HCT116 (cell line): Measurements from ENCODE around the gene ORMDL2. TPM values are rescaled to one million over a fixed set of nuclear protein-coding genes. Genes with fewer than 3 reads are reported as not detected.

Experiments used
- ATAC-seq: fragments of 200-7000 bp; cut with Tn5 transposase; 2 replicates; pipeline ENCODE4 v1.9.1; 2020; ENCODE audit warnings: mild to moderate bottlenecking, moderate library complexity
- BruUV-seq: library from RNA; stranded (reverse); fragments of 400-500 nt; replicated peaks from 2 replicates; lab custom pipeline; 2021; lab: Mats Ljungman, UMichigan
- CTCF ChIA-PET: fragments of 300-600 bp; sonication (Branson Sonifier 250); formaldehyde crosslinking; loops from one replicate; lab custom pipeline; 2021; ENCODE audit warnings: antibody characterized with exemption; lab: Charles Lee
- POLR2A ChIA-PET: fragments of 300-600, 350-600 bp; sonication (Branson Sonifier 250); formaldehyde crosslinking; loops from one replicate; lab custom pipeline; 2021; ENCODE audit warnings: antibody characterized with exemption; lab: Charles Lee
- RAD21 ChIA-PET, 2 experiments: fragments of 300-600 bp; sonication (Branson Sonifier 250); formaldehyde crosslinking; loops; one replicate each; lab custom pipeline; 2023; ENCODE audit warnings: low total read pairs in 2 of 2; ENCODE audit not compliant: uncharacterized antibody in 2 of 2, unreplicated experiment in 2 of 2, low non-redundant PET in 1 of 2; lab: Charles Lee
- DNase-seq: peaks from one replicate; pipeline ENCODE4 v3.0.0-alpha.2; 2010; ENCODE audit warnings: low read depth, low spot score
- H2AFZ ChIP-seq: fragments of 200-600 bp; shearing (Covaris generic), sonication (generic); 2 replicates; pipeline ENCODE4 v1.6.1; 2017; ENCODE audit warnings: low read depth, mixed run types, mixed read lengths, antibody characterized with exemption, low read length; ENCODE audit not compliant: poor library complexity, severe bottlenecking
- H3K27ac ChIP-seq: 2 replicates; pipeline ENCODE4 v1.5.1; 2012; ENCODE audit warnings: low read depth, low read length
- H3K27me3 ChIP-seq: fragments of 200-600 bp; sonication (generic); 2 replicates; pipeline ENCODE4 v1.6.1; 2016; ENCODE audit warnings: mixed run types, low read length, mixed read lengths; ENCODE audit not compliant: insufficient read depth
- H3K36me3 ChIP-seq, 2 experiments: fragments of 200-500 bp in 1 of 2; fragments of 200-600 bp in 1 of 2; sonication (Bioruptor generic) in 1 of 2; sonication (generic) in 1 of 2; 2 replicates each; pipeline versions ENCODE4 v1.5.1 to v1.6.1; 2014 to 2016; ENCODE audit warnings: low read length in 2 of 2, inconsistent platforms in 1 of 2, mixed read lengths in 1 of 2, mixed run types in 1 of 2; ENCODE audit not compliant: insufficient read depth in 2 of 2, control insufficient read depth in 1 of 2
- H3K4me1 ChIP-seq, 2 experiments: fragments of 200-600 bp in 1 of 2; sonication (generic) in 1 of 2; 2 replicates each; pipeline versions ENCODE4 v1.5.1 to v1.6.1; 2012 to 2017; ENCODE audit warnings: low read length in 2 of 2, inconsistent platforms in 1 of 2, mild to moderate bottlenecking in 1 of 2, mixed read lengths in 1 of 2, mixed run types in 1 of 2, moderate library complexity in 1 of 2; ENCODE audit not compliant: insufficient read depth in 2 of 2, control insufficient read depth in 1 of 2
- H3K4me2 ChIP-seq: fragments of 200-600 bp; sonication (generic); 2 replicates; pipeline ENCODE4 v1.6.1; 2017; ENCODE audit warnings: mixed run types, low read length, mixed read lengths
- H3K4me3 ChIP-seq, 2 experiments: fragments of 200-600 bp in 1 of 2; sonication (generic) in 1 of 2; replicated peaks in 1 of 2; 2 replicates each; pipeline ENCODE4 v1.5.1; 2011 to 2016; ENCODE audit warnings: low read length in 2 of 2, control low read depth in 1 of 2, low read depth in 1 of 2, mild to moderate bottlenecking in 1 of 2, mixed read lengths in 1 of 2, mixed run types in 1 of 2
- H3K79me2 ChIP-seq: fragments of 200-600 bp; sonication (generic); 2 replicates; pipeline ENCODE4 v1.6.1; 2017; ENCODE audit warnings: mild to moderate bottlenecking, mixed run types, low read length, moderate library complexity, mixed read lengths; ENCODE audit not compliant: insufficient read depth
- H3K9ac ChIP-seq: fragments of 200-600 bp; sonication (generic); 2 replicates; pipeline ENCODE4 v1.6.1; 2016; ENCODE audit warnings: low read length, mixed read lengths
- H3K9me2 ChIP-seq: fragments of 200-600 bp; sonication (generic), shearing (Covaris generic); 2 replicates; pipeline ENCODE4 v1.6.1; 2017; ENCODE audit warnings: mixed run types, mild to moderate bottlenecking, moderate library complexity; ENCODE audit not compliant: insufficient read depth
- H3K9me3 ChIP-seq, 2 experiments: fragments of 200-500 bp in 1 of 2; fragments of 200-600 bp in 1 of 2; sonication (Bioruptor generic) in 1 of 2; sonication (generic) in 1 of 2; 2 replicates each; pipeline ENCODE4 v1.6.1; 2014 to 2017; ENCODE audit warnings: low read length in 2 of 2, mixed read lengths in 2 of 2, inconsistent platforms in 1 of 2, low read depth in 1 of 2, mild to moderate bottlenecking in 1 of 2, mixed run types in 1 of 2, moderate library complexity in 1 of 2; ENCODE audit not compliant: control insufficient read depth in 1 of 2, insufficient read depth in 1 of 2
- H4K20me1 ChIP-seq: fragments of 200-600 bp; sonication (generic), shearing (Covaris generic); 2 replicates; pipeline ENCODE4 v1.6.1; 2017; ENCODE audit warnings: mixed run types, mild to moderate bottlenecking, moderate library complexity; ENCODE audit not compliant: insufficient read depth
- ATF3 ChIP-seq: IDR thresholded peaks from 2 replicates; pipeline ENCODE4 v1.6.1; 2012
- POLR2AphosphoS5 ChIP-seq: IDR thresholded peaks from 2 replicates; pipeline ENCODE4 v1.6.1; 2011; ENCODE audit warnings: mild to moderate bottlenecking, low read depth, low read length, moderate library complexity
- REST ChIP-seq: IDR thresholded peaks from 2 replicates; pipeline ENCODE4 v1.6.1; 2012; ENCODE audit warnings: low read depth
- SRF ChIP-seq: IDR thresholded peaks from 2 replicates; pipeline ENCODE4 v1.6.1; 2012; ENCODE audit warnings: low read depth
- YY1 ChIP-seq: IDR thresholded peaks from 2 replicates; pipeline ENCODE4 v1.6.1; 2011; ENCODE audit warnings: low read length, low read depth, moderate library complexity, mild to moderate bottlenecking; ENCODE audit not compliant: insufficient replicate concordance; ENCODE audit errors: extremely low read depth
- ZNF274 ChIP-seq: fragments of 200-500 bp; sonication (Bioruptor generic); IDR thresholded peaks from 2 replicates; pipeline ENCODE4 v1.6.1; 2014; ENCODE audit warnings: mild to moderate bottlenecking, low read depth, low read length, inconsistent platforms
- intact Hi-C: fragments of 100-400 bp; cut with micrococcal nuclease; formaldehyde crosslinking; loops from 2 replicates; pipeline ENCODE4 v1.10.0; 2022
- total RNA-seq: library from RNA; stranded (reverse); gene quantifications from one replicate; pipeline ENCODE4 v1.2.1, GENCODE V29; 2021; ENCODE audit not compliant: unreplicated experiment

The ORMDL2 gene
- total RNA-seq, 1 experiment from 2014 or later: 25.5 TPM

- intact Hi-C loops: no loop called here
- H3K9me2 ChIP-seq: no peaks in the 10 kb centered on the region
- no peaks in the 10 kb centered on the region for H3K9me3 ChIP-seq
- ATAC-seq (peak; percentile 87), DNase-seq (no peak)
- H3K4me2 ChIP-seq: peak overlapping the region; percentile 42
- H3K27ac ChIP-seq: no peak overlapping the region
- POLR2A ChIA-PET: interaction anchor here (1.1 kb wide), 1 partner anchor 18 kb away, joined by 8 read pairs; the partner anchor contains the start of gene DNAJC14
- peak overlapping the region; percentile 31 for H2AFZ ChIP-seq
- CTCF ChIA-PET: interaction anchor here (1.4 kb wide), 1 partner anchor 93 kb away, joined by 3 read pairs; no protein-coding TSS in a partner anchor
- RAD21 ChIA-PET: interaction anchor here in 1 of 2 experiments (1.7 kb wide), 1 partner anchor 18 kb away, joined by 4 read pairs; the partner anchor contains the start of gene DNAJC14
- H3K4me1 ChIP-seq: peaks cover 7 to 27% of the 10 kb centered on the region in 2 experiments
- BruUV-seq: no TSS peak
- no peak overlapping the region for H3K9ac ChIP-seq
- no peaks in the 10 kb centered on the region for H3K79me2 ChIP-seq
- TF ChIP-seq ATF3 (no peak), REST (no peak), ZNF274 (no peak), POLR2AphosphoS5 (peak; percentile 49), SRF (no peak), YY1 (no peak)
- TF ChIP-seq, all 23 proteins: peak for 1
- Histone ChIP-seq H3K4me3 (peak overlapping the region; percentile 0 to 19; a peak in 1 of 4 replicates), H4K20me1 (no peaks in the 10 kb centered on the region), H3K27me3 (no peaks in the 10 kb centered on the region), H3K36me3 (no peaks in the 10 kb centered on the region)
Measured at GRCh38 chr12:55847603-55848291, 29.9 kb downstream of the ORMDL2 start.
